Adrenal gland (tissue), 5 donors: ENCODE data around the gene CACNA1G.

Experiments used
- POLR2A ChIP-seq, 2 donors: fragments of 450-650 bp; IDR thresholded peaks; one replicate each; pipeline ENCODE4 v1.6.1; 2017; ENCODE audit warnings: antibody characterized with exemption in 2 of 2, mild to moderate bottlenecking in 2 of 2, moderate library complexity in 1 of 2
- TF ChIP-seq, protein P1 (sequence below), 6 experiments: fragments of 450-650 bp in 4 of 6; fragments of 200-600 bp in 2 of 6; sonication (generic) in 1 of 6; IDR thresholded peaks; 1 replicate in 5 of 6; 2 replicates in 1 of 6; pipeline versions ENCODE4 v1.5.1 to v1.8.0; 2016 to 2021; ENCODE audit warnings: antibody characterized with exemption in 6 of 6, mild to moderate bottlenecking in 2 of 6, moderate library complexity in 1 of 6
- donor health status: DM: no; HTN: no; CAD: no.

DNA sequence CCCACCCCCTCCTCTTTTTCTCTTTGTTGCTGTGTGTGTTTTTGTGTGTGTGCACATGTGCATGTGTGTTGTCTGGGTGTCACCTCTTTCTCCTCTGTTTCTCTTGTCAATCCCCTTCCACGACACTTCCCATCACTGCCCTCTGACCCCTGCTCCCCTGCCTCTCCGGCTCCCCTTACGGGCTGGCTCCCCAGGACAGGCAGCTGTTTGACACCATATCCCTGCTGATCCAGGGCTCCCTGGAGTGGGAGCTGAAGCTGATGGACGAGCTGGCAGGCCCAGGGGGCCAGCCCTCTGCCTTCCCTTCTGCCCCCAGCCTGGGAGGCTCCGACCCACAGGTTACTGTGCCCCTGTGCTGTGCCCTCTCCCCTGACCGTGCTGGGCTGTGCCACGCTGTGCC is 59.0 kb downstream of the CACNA1G start:
- TF ChIP-seq, protein P1, sequence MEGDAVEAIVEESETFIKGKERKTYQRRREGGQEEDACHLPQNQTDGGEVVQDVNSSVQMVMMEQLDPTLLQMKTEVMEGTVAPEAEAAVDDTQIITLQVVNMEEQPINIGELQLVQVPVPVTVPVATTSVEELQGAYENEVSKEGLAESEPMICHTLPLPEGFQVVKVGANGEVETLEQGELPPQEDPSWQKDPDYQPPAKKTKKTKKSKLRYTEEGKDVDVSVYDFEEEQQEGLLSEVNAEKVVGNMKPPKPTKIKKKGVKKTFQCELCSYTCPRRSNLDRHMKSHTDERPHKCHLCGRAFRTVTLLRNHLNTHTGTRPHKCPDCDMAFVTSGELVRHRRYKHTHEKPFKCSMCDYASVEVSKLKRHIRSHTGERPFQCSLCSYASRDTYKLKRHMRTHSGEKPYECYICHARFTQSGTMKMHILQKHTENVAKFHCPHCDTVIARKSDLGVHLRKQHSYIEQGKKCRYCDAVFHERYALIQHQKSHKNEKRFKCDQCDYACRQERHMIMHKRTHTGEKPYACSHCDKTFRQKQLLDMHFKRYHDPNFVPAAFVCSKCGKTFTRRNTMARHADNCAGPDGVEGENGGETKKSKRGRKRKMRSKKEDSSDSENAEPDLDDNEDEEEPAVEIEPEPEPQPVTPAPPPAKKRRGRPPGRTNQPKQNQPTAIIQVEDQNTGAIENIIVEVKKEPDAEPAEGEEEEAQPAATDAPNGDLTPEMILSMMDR (IDR thresholded peaks at IDR 0.05) = no peak
- no peak for TF ChIP-seq POLR2A (IDR thresholded peaks at IDR 0.05)
